NB4 (cell line): ENCODE results near the gene FGFBP2.

ENCODE experiments used
- MYC ChIP-seq: IDR thresholded peaks from 2 replicates; pipeline ENCODE4 v1.6.1; 2011; ENCODE audit warnings: low read depth, low read length
- POLR2A ChIP-seq: IDR thresholded peaks from 2 replicates; pipeline ENCODE4 v1.6.1; 2011; ENCODE audit warnings: mild to moderate bottlenecking; ENCODE audit not compliant: insufficient read length; ENCODE audit errors: extremely low read depth
- TF ChIP-seq, protein P1 (sequence below): IDR thresholded peaks from 2 replicates; pipeline ENCODE4 v1.6.1; 2011; ENCODE audit warnings: low read depth, low read length
- TF ChIP-seq, protein P2 (sequence below): IDR thresholded peaks from one replicate; pipeline ENCODE4 v1.5.1; 2012; ENCODE audit warnings: low read depth, low read length

DNA sequence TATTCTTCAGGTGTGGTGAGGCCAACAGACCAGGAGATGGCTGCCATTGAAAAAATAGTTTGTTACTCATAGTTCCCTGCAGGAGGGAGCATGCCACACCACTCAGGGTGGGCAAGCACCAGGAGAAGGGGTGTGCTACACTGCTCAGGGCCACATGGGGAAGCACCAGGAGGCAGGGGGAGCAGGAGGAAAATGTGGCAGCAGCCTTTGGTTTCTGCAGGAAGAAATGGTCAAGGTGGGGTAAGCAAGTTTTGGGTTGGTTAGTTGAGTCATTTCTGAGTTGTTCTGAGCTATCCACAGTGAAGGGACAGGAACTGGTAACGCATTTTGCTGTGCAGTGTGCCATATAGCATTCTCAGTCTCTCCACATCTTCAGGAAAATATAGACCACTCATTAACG, 48.2 kb downstream of the FGFBP2 start:
- TF ChIP-seq, protein P1, sequence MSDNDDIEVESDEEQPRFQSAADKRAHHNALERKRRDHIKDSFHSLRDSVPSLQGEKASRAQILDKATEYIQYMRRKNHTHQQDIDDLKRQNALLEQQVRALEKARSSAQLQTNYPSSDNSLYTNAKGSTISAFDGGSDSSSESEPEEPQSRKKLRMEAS: no peak
- TF ChIP-seq POLR2A (no peak), MYC (no peak)
- TF ChIP-seq, protein P2, sequence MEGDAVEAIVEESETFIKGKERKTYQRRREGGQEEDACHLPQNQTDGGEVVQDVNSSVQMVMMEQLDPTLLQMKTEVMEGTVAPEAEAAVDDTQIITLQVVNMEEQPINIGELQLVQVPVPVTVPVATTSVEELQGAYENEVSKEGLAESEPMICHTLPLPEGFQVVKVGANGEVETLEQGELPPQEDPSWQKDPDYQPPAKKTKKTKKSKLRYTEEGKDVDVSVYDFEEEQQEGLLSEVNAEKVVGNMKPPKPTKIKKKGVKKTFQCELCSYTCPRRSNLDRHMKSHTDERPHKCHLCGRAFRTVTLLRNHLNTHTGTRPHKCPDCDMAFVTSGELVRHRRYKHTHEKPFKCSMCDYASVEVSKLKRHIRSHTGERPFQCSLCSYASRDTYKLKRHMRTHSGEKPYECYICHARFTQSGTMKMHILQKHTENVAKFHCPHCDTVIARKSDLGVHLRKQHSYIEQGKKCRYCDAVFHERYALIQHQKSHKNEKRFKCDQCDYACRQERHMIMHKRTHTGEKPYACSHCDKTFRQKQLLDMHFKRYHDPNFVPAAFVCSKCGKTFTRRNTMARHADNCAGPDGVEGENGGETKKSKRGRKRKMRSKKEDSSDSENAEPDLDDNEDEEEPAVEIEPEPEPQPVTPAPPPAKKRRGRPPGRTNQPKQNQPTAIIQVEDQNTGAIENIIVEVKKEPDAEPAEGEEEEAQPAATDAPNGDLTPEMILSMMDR: no peak
